ACC112 (cell line): ENCODE results near the gene ITGA2.

Experiments
- H2AFZ ChIP-seq: fragments of 200-600 bp; sonication (generic); one replicate; pipeline ENCODE4 v1.6.0; 2017; ENCODE audit warnings: antibody characterized with exemption, low read length; ENCODE audit not compliant: unreplicated experiment
- H3K27ac ChIP-seq: fragments of 200-600 bp; sonication (generic); 2 replicates; pipeline ENCODE4 v1.5.1; 2014; ENCODE audit warnings: low read depth, mild to moderate bottlenecking, antibody characterized with exemption, low read length, moderate library complexity
- H3K27me3 ChIP-seq: fragments of 200-600 bp; sonication (generic); 2 replicates; pipeline ENCODE4 v1.6.1; 2014; ENCODE audit warnings: mild to moderate bottlenecking, antibody characterized with exemption, low read length, moderate library complexity, mixed read lengths; ENCODE audit not compliant: insufficient read depth
- H3K36me3 ChIP-seq: fragments of 200-600 bp; sonication (generic); 2 replicates; pipeline ENCODE4 v1.6.1; 2016; ENCODE audit warnings: mild to moderate bottlenecking, antibody characterized with exemption, low read length, moderate library complexity, mixed read lengths; ENCODE audit not compliant: insufficient read depth
- H3K4me1 ChIP-seq: fragments of 200-600 bp; sonication (generic); one replicate; pipeline ENCODE4 v1.6.1; 2016; ENCODE audit warnings: low read length, mixed read lengths; ENCODE audit not compliant: insufficient read depth, unreplicated experiment, control insufficient read depth
- H3K4me3 ChIP-seq: fragments of 200-600 bp; sonication (generic); 2 replicates; pipeline ENCODE4 v1.5.1; 2014; ENCODE audit warnings: mild to moderate bottlenecking, low read depth, low read length
- H3K79me2 ChIP-seq: fragments of 200-600 bp; sonication (generic); one replicate; pipeline ENCODE4 v1.6.0; 2016; ENCODE audit warnings: low read length; ENCODE audit not compliant: control insufficient read depth, unreplicated experiment, insufficient read depth

Gene ITGA2

GRCh38 chr5:53128481-53128880, 139.3 kb downstream of the ITGA2 start:
- H3K27me3 ChIP-seq = no peaks in the 10 kb centered on the region
- H2AFZ ChIP-seq = no peak overlapping the region
- no peaks in the 10 kb centered on the region for H3K36me3 ChIP-seq
- no peak overlapping the region for H3K4me3 ChIP-seq
- peaks cover 17% of the 10 kb centered on the region for H3K4me1 ChIP-seq
- no peaks in the 10 kb centered on the region for H3K79me2 ChIP-seq
- no peak overlapping the region for H3K27ac ChIP-seq

DNA sequence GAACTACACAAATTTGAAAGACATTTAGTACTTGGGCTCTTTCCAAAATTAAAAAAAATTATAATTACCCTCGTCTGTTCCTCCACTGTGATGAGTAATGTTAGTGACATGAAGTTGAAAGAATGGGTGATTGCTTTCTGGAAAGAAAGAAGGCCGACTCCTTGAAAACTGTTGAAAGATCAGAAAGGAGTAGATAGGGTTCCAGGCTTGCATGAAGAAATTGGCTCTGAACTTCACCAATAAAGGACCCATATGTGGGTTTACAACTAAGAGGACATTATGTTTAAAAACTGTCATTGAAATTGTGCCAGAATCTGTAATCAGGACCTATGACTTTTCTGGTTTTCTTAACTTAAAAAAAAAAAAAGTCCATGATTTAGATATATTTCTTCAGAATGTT, 141.1 kb downstream of the ITGA2 start:
- Histone ChIP-seq H3K4me1 (peaks cover 17% of the 10 kb centered on the region), H3K27ac (no peak overlapping the region), H3K36me3 (no peaks in the 10 kb centered on the region), H2AFZ (no peak overlapping the region), H3K27me3 (no peaks in the 10 kb centered on the region), H3K79me2 (no peaks in the 10 kb centered on the region), H3K4me3 (no peak overlapping the region)

DNA sequence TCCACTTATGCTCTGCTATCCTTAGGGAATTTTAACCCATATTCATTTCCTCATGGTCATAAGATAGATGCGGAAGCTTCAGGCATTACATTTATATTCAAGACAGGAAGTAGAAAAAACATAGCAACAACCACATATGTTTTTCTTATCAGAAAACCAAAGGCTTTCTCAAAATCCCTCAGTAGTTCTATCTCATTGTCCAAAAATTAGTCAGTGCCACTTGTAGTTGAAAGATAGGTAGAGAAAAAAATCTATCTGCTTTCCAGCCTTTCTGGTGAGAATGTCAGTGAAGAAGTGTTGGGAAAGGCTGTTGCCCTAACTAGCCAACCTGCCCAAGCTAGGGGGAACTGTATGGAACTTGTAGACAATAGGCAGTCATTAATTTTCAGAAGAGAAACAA, 143.9 kb downstream of the ITGA2 start:
- Histone ChIP-seq H2AFZ (no peak overlapping the region), H3K36me3 (no peaks in the 10 kb centered on the region), H3K79me2 (no peaks in the 10 kb centered on the region), H3K4me1 (peaks cover 6% of the 10 kb centered on the region), H3K27me3 (no peaks in the 10 kb centered on the region), H3K4me3 (no peak overlapping the region), H3K27ac (no peak overlapping the region)
